ENCODE results near the gene OR7C2. TPM values are rescaled to one million over a fixed set of nuclear protein-coding genes. Genes with fewer than 3 reads are reported as not detected.

The OR7C2 gene
- total and polyA plus RNA-seq, 2 of the 8 experiments (the other 6 are each of a cell fraction or from before 2014, with no cell fraction given): not detected

DNA sequence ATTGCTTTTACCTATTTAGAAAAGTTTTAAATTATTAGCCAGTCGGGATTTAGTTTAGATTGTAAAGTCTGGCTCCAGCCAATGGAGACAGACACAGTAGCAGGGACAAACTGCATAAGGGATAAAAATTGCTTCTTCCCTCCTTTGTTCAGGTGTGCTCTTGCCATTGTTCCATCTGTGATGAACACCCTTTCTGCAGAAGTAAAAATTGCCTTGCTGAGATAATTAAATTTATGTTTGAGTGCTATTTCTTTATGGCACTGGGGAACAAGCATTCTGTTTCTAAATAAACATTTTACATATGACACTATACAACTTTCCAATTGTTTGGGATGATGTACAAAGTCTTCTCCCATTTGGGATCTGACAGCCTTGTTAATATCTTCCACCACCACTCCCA lies 18.0 kb downstream of the OR7C2 start:
- DNase-seq (ENCODE audit: low read depth in 1 of 2, low spot score in 2 of 2) (no peak), FAIRE-seq (no peak)
- no peak overlapping the region for H2BK20ac ChIP-seq (ENCODE audit: low read length)
- H4K8ac ChIP-seq (ENCODE audit: extremely low read depth, insufficient read depth, low read length): no peak overlapping the region
- 89% methylated on average over 1 of the region's 1 CpG; no CpG with 5 or more reads in 1 of the 2 experiments for WGBS, 2 experiments (ENCODE audit: extremely low coverage in 1 of 2, insufficient coverage in 1 of 2, insufficient read length in 1 of 2, insufficient replicate concordance in 2 of 2, low coverage in 1 of 2, low lambda C conversion rate in 2 of 2, missing lambda C conversion rate in 1 of 2)
- no peak overlapping the region for H3K4me3 ChIP-seq (ENCODE audit: extremely low read depth in 1 of 4, insufficient read depth in 2 of 4, low read depth in 3 of 4, low read length in 4 of 4)
- H3K79me2 ChIP-seq (ENCODE audit: control insufficient read depth in 1 of 2, insufficient read depth in 2 of 2, low read length in 2 of 2): no peaks in the 10 kb centered on the region
- no peaks in the 10 kb centered on the region for H4K20me1 ChIP-seq (replicated peaks in 1 of 2; ENCODE audit: control insufficient read depth in 1 of 2, insufficient read depth in 2 of 2, low read length in 2 of 2)
- no peak overlapping the region for H2BK5ac ChIP-seq (ENCODE audit: low read depth, low read length)
- no peaks in the 10 kb centered on the region for H3K4me1 ChIP-seq (replicated peaks in 1 of 4; ENCODE audit: control insufficient read depth in 3 of 4, insufficient read depth in 4 of 4, low read length in 3 of 4)
- H3K23me2 ChIP-seq (ENCODE audit: low read depth, low read length): no peaks in the 10 kb centered on the region
- no peak overlapping the region for H3K23ac ChIP-seq (ENCODE audit: insufficient read length)
- H4K91ac ChIP-seq (replicated peaks; ENCODE audit: insufficient read length, low read length): no peak overlapping the region
- H3K79me1 ChIP-seq (ENCODE audit: low read depth, low read length): no peaks in the 10 kb centered on the region
- no peak for TF ChIP-seq YY1 (IDR thresholded peaks at IDR 0.05; ENCODE audit: low read depth, low read length)
- no peaks in the 10 kb centered on the region for H3K27me3 ChIP-seq (replicated peaks in 1 of 4; ENCODE audit: control insufficient read depth in 3 of 4, extremely low read depth in 1 of 4, insufficient read depth in 3 of 4, low read length in 3 of 4)
- H2AFZ ChIP-seq (ENCODE audit: low read length): no peak overlapping the region
- H4K5ac ChIP-seq (ENCODE audit: insufficient read length, low read depth, low read length): no peak overlapping the region
- H2AK5ac ChIP-seq (ENCODE audit: low read depth, low read length): no peak overlapping the region
- no peak overlapping the region for H3K9ac ChIP-seq (replicated peaks in 1 of 4; ENCODE audit: extremely low read depth in 1 of 4, low read depth in 3 of 4, low read length in 3 of 4)
- no peak overlapping the region for H2BK120ac ChIP-seq (replicated peaks; ENCODE audit: low read depth, low read length)
- H3K4ac ChIP-seq (replicated peaks; ENCODE audit: insufficient read length, low read depth, low read length): no peak overlapping the region
- H2BK12ac ChIP-seq (ENCODE audit: low read depth, low read length): no peak overlapping the region
- H3K4me2 ChIP-seq (ENCODE audit: insufficient read depth in 1 of 2, low read depth in 2 of 2, low read length in 2 of 2): no peak overlapping the region
- H3K9me3 ChIP-seq (ENCODE audit: insufficient read depth in 2 of 2, low read depth in 1 of 2, low read length in 1 of 2): peaks cover 5 to 14% of the 10 kb centered on the region in 2 experiments
- ChIA-PET CTCF (ENCODE audit: partially characterized antibody) (no interaction called here), POLR2A (ENCODE audit: partially characterized antibody) (interaction anchor here (1.1 kb wide), 1 partner anchor 10 kb away, joined by 3 read pairs; no protein-coding TSS in a partner anchor)
- no peak overlapping the region for H3K18ac ChIP-seq (ENCODE audit: extremely low read depth, low read length)
- no peak overlapping the region for H3K14ac ChIP-seq (ENCODE audit: insufficient read length)
- no peak overlapping the region for H2BK15ac ChIP-seq (ENCODE audit: low read length)
- H3K27ac ChIP-seq (ENCODE audit: low read depth, low read length): no peak overlapping the region
- peaks cover 0 to 11% (median 0%) of the 10 kb centered on the region in 4 experiments; a peak in 3 of 8 replicates for H3K36me3 ChIP-seq (ENCODE audit: control insufficient read depth in 2 of 4, insufficient read depth in 4 of 4, low read length in 3 of 4)
- no peak overlapping the region for H3K56ac ChIP-seq (replicated peaks; ENCODE audit: insufficient read length, low read depth, low read length)
